ENCODE results near the gene LAMA5. TPM values are rescaled to one million over a fixed set of nuclear protein-coding genes. Genes with fewer than 3 reads are reported as not detected.

LAMA5 gene
- total RNA-seq, 2 donors from 2014 or later: 170 to 272 TPM

DNA sequence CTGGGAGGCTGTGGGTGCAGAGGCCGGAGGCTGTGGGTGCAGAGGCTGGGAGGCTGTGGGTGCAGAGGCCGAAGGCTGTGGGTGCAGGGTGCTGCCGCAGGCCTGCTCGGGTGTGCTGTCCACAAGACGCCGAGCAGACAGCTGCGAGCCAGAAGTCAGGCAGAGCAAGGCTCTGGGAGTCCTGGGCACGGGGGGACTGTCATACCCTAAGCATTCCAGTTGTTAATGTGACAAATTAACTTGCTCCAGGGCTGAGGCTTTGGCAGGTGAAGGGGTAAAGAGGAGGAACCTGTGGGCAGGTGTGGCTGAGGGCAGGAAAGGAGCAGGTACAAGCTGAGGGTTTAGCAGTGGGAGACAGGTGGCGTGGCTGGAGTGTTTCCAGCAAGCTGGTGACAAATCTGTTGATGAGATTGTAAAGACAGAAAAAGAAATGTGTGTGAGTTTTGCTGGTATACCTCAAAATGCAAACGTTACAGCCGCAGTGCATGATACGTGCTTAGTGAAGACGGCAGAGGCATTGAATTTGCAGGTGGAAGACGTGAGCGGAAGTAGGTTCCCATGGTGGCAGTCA lies 78.5 kb downstream of the LAMA5 start:
- H3K27me3 ChIP-seq (replicated peaks; ENCODE audit: insufficient read depth): no peaks in the 10 kb centered on the region
- no peaks in the 10 kb centered on the region for H3K9me3 ChIP-seq
- WGBS: 87% methylated on average over 15 of the region's 15 CpGs
- H3K4me3 ChIP-seq: no peak overlapping the region
- intact Hi-C loops (cut with DNase I): no loop called here
- no peak overlapping the region for H3K27ac ChIP-seq
- peaks cover 9% of the 10 kb centered on the region in 2 donors for H3K36me3 ChIP-seq
- H3K4me1 ChIP-seq (replicated peaks): no peaks in the 10 kb centered on the region
- TF ChIP-seq, protein P1, sequence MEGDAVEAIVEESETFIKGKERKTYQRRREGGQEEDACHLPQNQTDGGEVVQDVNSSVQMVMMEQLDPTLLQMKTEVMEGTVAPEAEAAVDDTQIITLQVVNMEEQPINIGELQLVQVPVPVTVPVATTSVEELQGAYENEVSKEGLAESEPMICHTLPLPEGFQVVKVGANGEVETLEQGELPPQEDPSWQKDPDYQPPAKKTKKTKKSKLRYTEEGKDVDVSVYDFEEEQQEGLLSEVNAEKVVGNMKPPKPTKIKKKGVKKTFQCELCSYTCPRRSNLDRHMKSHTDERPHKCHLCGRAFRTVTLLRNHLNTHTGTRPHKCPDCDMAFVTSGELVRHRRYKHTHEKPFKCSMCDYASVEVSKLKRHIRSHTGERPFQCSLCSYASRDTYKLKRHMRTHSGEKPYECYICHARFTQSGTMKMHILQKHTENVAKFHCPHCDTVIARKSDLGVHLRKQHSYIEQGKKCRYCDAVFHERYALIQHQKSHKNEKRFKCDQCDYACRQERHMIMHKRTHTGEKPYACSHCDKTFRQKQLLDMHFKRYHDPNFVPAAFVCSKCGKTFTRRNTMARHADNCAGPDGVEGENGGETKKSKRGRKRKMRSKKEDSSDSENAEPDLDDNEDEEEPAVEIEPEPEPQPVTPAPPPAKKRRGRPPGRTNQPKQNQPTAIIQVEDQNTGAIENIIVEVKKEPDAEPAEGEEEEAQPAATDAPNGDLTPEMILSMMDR (IDR thresholded peaks at IDR 0.05): no peak
- TF ChIP-seq POLR2AphosphoS5 (IDR thresholded peaks at IDR 0.05): no peak
- TF ChIP-seq POLR2A (IDR thresholded peaks at IDR 0.05): no peak
- DNase-seq (ENCODE audit: low spot score): no peak

DNA sequence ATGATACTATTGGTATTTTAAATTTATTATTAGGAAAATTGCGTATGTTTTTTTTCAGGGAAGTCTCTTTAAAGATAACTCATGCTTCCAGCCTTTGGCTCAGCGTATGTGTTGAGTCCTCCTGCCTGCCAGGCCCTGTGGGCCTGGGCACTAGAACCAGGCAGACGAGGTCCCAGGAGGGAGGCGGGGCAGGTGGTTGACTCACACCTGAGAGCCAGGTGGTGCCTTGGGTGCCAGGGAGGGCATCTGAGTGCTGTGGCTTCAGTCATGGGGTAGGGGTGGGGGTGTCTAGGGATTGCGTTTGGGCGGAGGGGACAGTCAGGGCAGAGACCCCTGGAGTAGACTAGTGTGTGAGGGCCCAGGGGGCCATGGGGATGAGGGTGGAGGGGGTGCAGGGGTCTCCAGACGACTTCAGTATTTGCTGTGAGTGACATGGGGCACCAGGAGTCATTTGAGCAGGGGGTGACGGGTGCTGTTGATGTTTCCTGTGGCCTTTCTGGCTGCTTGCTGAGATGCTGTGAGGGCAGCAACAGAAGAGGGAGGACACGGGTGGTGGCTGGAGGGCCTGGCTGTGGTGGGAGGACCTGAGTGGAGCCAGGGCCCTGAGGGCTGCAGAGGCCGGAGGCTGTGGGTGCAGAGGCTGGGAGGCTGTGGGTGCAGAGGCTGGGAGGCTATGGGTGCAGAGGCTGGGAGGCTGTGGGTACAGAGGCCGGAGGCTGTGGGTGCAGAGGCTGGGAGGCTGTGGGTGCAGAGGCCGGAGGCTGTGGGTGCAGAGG lies 79.2 kb downstream of the LAMA5 start:
- intact Hi-C loops (cut with DNase I): no loop called here

DNA sequence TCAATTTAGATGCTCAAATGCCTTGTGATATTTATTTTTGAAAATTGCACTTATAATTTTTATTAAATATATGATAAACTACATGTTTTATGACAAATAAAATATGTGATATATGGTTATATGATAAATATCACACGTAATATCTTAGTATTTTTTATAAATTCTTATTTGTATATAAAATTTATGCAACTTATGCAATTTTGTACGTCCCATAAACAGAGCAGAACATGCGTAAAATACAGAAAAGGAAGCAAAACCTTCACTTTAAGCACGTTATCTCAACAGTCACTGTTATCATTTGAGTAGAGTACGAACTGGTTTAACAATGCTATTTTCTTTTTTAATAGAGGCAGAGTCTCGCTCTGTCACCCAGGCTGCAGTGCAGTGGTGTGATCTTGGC lies 80.0 kb downstream of the LAMA5 start:
- no peaks in the 10 kb centered on the region for H3K27me3 ChIP-seq (replicated peaks; ENCODE audit: insufficient read depth)
- DNase-seq (ENCODE audit: low spot score): no peak
- intact Hi-C loops (cut with DNase I): no loop called here
- H3K27ac ChIP-seq: no peak overlapping the region
- TF ChIP-seq POLR2A (IDR thresholded peaks at IDR 0.05): no peak
- TF ChIP-seq, protein P1 (IDR thresholded peaks at IDR 0.05): no peak
- TF ChIP-seq POLR2AphosphoS5 (IDR thresholded peaks at IDR 0.05): no peak
- H3K4me1 ChIP-seq (replicated peaks): no peaks in the 10 kb centered on the region
- no peak overlapping the region for H3K4me3 ChIP-seq
- H3K9me3 ChIP-seq: no peaks in the 10 kb centered on the region
- H3K36me3 ChIP-seq: peaks cover 7 to 8% of the 10 kb centered on the region in 2 donors
- WGBS: 69% methylated on average over 6 of the region's 6 CpGs

More for the DNA sequence above, 79.2 kb downstream of the LAMA5 start:
- TF ChIP-seq, protein P1 (IDR thresholded peaks at IDR 0.05): no peak
- TF ChIP-seq POLR2AphosphoS5 (IDR thresholded peaks at IDR 0.05): no peak
- no peak for TF ChIP-seq POLR2A (IDR thresholded peaks at IDR 0.05)
- Histone ChIP-seq H3K27me3 (replicated peaks; ENCODE audit: insufficient read depth) (no peaks in the 10 kb centered on the region), H3K36me3 (peaks cover 7 to 9% of the 10 kb centered on the region in 2 donors), H3K9me3 (no peaks in the 10 kb centered on the region), H3K4me1 (replicated peaks) (no peaks in the 10 kb centered on the region), H3K4me3 (no peak overlapping the region), H3K27ac (no peak overlapping the region)
- WGBS: 89% methylated on average over 12 of the region's 12 CpGs
- DNase-seq (ENCODE audit: low spot score): no peak

DNA sequence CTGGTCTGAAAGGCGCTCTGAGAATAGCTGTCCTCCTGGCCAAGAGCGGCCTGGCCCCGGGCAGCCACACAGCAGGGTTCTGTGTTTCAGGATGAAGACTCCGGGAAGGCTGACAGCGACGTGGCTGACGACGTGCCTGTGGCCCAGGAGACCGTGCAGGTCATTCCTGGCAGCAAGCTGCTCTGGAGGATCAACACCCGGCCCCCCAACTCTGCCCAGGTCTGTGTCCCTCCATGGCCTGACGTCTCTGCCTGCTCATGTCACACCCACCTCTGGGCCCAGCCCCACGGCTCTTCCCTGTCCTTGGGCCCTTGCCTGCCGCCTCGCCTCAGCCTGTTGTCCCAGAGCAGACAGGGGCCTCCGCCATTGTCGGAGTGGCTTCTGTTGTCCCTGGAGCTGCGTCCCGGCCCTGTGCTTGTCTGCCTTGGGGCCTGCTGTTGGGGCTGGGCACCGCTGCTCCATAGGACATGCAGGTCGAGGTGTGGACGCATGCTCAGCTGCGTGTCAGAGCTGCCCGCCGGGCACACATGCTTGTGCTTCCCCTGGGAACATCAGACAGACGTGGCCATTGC lies 80.5 kb downstream of the LAMA5 start:
- no peak for DNase-seq (ENCODE audit: low spot score)
- intact Hi-C loops (cut with DNase I): no loop called here
- no peaks in the 10 kb centered on the region for H3K27me3 ChIP-seq (replicated peaks; ENCODE audit: insufficient read depth)
- TF ChIP-seq, protein P1 (IDR thresholded peaks at IDR 0.05): no peak
- no peak for TF ChIP-seq POLR2A (IDR thresholded peaks at IDR 0.05)
- no peak for TF ChIP-seq POLR2AphosphoS5 (IDR thresholded peaks at IDR 0.05)
- H3K27ac ChIP-seq: no peak overlapping the region
- H3K4me3 ChIP-seq: no peak overlapping the region
- 91% methylated on average over 21 of the region's 25 CpGs for WGBS
- no peaks in the 10 kb centered on the region for H3K4me1 ChIP-seq (replicated peaks)
- H3K36me3 ChIP-seq: peaks cover 4 to 7% of the 10 kb centered on the region in 2 donors
- H3K9me3 ChIP-seq: no peaks in the 10 kb centered on the region

Measured in prostate gland (tissue), 2 donors.